ENCODE results near the gene MYCBPAP. TPM values are rescaled to one million over a fixed set of nuclear protein-coding genes. Genes with fewer than 3 reads are reported as not detected.

The MYCBPAP gene
- total and polyA plus RNA-seq, 2 donors (not counting 1 experiment from before 2014, with no cell fraction given), result 0.16 to 3.0 TPM

DNA sequence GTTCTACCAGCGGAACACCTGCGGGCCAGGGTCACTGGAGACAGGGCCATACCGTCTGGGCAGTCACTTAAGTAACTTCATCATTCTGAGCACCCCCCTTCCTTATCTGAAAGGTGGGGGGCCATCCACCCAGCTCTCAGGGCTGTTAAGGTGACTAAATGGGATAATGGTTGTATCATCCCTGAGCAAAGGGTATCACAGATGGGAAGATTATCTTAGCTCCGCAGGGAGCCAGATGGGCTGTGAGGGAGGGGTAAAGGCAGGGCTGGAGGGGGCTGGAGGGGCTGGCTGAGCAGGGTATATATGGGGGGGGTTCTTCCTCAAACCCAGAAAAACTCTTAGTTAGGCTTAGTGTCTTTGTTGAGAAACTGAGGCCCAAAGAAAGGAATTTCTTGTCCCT is 49.4 kb downstream of the MYCBPAP start:
- Histone ChIP-seq H3K27ac (ENCODE audit: insufficient read depth, low read length) (no peak overlapping the region), H3K4me3 (replicated peaks in 1 of 4; ENCODE audit: control extremely low read depth in 1 of 4, insufficient read depth in 1 of 4, low read depth in 3 of 4, low read length in 4 of 4) (no peak overlapping the region), H3K36me3 (ENCODE audit: control insufficient read depth, insufficient read depth, low read length) (peaks cover 2% of the 10 kb centered on the region), H3K79me2 (ENCODE audit: control insufficient read depth, insufficient read depth, low read length) (no peaks in the 10 kb centered on the region), H3K4me2 (ENCODE audit: extremely low read depth, insufficient read depth, low read length) (no peak overlapping the region), H4K20me1 (ENCODE audit: control insufficient read depth, extremely low read depth, insufficient read depth, low read length) (no peaks in the 10 kb centered on the region), H2AFZ (ENCODE audit: low read length) (no peak overlapping the region), H3K4me1 (ENCODE audit: control insufficient read depth, extremely low read depth, insufficient read depth, low read length) (peaks cover 7% of the 10 kb centered on the region), H3K9ac (ENCODE audit: insufficient read depth, low read length) (no peak overlapping the region), H3K9me3 (ENCODE audit: control insufficient read depth, insufficient read depth, low read depth, low read length) (no peaks in the 10 kb centered on the region), H3K27me3 (ENCODE audit: control insufficient read depth, insufficient read depth, low read length) (peaks cover 31% of the 10 kb centered on the region)
- no peak for DNase-seq (ENCODE audit: low read depth in 2 of 2)
- TF ChIP-seq, protein P1, sequence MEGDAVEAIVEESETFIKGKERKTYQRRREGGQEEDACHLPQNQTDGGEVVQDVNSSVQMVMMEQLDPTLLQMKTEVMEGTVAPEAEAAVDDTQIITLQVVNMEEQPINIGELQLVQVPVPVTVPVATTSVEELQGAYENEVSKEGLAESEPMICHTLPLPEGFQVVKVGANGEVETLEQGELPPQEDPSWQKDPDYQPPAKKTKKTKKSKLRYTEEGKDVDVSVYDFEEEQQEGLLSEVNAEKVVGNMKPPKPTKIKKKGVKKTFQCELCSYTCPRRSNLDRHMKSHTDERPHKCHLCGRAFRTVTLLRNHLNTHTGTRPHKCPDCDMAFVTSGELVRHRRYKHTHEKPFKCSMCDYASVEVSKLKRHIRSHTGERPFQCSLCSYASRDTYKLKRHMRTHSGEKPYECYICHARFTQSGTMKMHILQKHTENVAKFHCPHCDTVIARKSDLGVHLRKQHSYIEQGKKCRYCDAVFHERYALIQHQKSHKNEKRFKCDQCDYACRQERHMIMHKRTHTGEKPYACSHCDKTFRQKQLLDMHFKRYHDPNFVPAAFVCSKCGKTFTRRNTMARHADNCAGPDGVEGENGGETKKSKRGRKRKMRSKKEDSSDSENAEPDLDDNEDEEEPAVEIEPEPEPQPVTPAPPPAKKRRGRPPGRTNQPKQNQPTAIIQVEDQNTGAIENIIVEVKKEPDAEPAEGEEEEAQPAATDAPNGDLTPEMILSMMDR (conservative IDR thresholded peaks at IDR 0.05 in 1 of 2, IDR thresholded peaks at IDR 0.05 in 1 of 2; ENCODE audit: low read depth in 1 of 2, low read length in 2 of 2), result no peak
- no peak for TF ChIP-seq EZH2 (IDR thresholded peaks at IDR 0.05; ENCODE audit: low read length, missing control alignments)

DNA sequence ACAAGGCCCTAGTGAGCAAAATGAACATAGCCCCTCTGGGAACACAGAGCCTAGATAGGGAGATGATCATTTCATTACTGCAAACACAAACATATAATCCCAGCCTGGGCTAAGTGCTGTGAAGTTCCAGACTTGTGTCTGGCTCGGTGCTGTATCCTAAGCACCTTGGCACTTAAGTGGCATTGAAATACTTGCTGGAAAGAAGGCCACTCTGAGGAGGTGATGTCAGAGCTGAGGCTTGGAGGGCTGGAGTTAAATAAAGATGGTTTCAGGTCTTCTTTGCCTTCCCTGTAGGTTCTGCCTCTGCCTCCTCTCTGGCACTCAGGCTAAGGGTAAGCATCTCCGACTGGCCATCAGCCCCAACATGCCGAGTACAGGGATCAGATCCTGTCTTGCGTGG is 49.9 kb downstream of the MYCBPAP start:
- peaks cover 7% of the 10 kb centered on the region for H3K4me1 ChIP-seq (ENCODE audit: control insufficient read depth, extremely low read depth, insufficient read depth, low read length)
- peaks cover 35% of the 10 kb centered on the region for H3K27me3 ChIP-seq (ENCODE audit: control insufficient read depth, insufficient read depth, low read length)
- no peaks in the 10 kb centered on the region for H3K79me2 ChIP-seq (ENCODE audit: control insufficient read depth, insufficient read depth, low read length)
- no peak overlapping the region for H3K4me3 ChIP-seq (replicated peaks in 1 of 4; ENCODE audit: control extremely low read depth in 1 of 4, insufficient read depth in 1 of 4, low read depth in 3 of 4, low read length in 4 of 4)
- no peak overlapping the region for H3K27ac ChIP-seq (ENCODE audit: insufficient read depth, low read length)
- no peaks in the 10 kb centered on the region for H4K20me1 ChIP-seq (ENCODE audit: control insufficient read depth, extremely low read depth, insufficient read depth, low read length)
- no peak for DNase-seq (ENCODE audit: low read depth in 2 of 2)
- H3K9me3 ChIP-seq (ENCODE audit: control insufficient read depth, insufficient read depth, low read depth, low read length), result no peaks in the 10 kb centered on the region
- H3K4me2 ChIP-seq (ENCODE audit: extremely low read depth, insufficient read depth, low read length), result no peak overlapping the region
- TF ChIP-seq, protein P1 (conservative IDR thresholded peaks at IDR 0.05 in 1 of 2, IDR thresholded peaks at IDR 0.05 in 1 of 2; ENCODE audit: low read depth in 1 of 2, low read length in 2 of 2), result no peak
- no peak for TF ChIP-seq EZH2 (IDR thresholded peaks at IDR 0.05; ENCODE audit: low read length, missing control alignments)
- no peak overlapping the region for H3K9ac ChIP-seq (ENCODE audit: insufficient read depth, low read length)
- H2AFZ ChIP-seq (ENCODE audit: low read length), result no peak overlapping the region
- H3K36me3 ChIP-seq (ENCODE audit: control insufficient read depth, insufficient read depth, low read length), result peaks cover 2% of the 10 kb centered on the region

DNA sequence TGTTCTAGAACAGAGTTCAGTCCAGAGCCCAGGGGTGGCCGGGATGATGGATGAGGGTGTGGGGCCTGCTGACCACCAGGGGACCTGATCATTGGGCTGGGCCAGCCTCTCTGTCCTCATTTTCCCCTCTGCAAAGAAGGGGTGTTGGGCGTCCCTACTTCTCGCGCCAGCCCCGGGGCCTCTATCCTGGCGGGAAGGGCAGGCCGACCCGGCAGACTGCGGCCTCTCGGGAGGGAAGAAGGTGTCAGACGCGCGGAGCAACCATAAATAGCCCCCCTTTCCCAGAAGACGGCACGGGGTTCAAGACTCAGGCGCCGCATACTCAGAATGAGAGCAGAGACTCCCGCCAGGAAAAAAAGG is 50.3 kb downstream of the MYCBPAP start:
- no peak for DNase-seq (ENCODE audit: low read depth in 2 of 2)
- H3K36me3 ChIP-seq (ENCODE audit: control insufficient read depth, insufficient read depth, low read length), result peaks cover 2% of the 10 kb centered on the region
- H3K27me3 ChIP-seq (ENCODE audit: control insufficient read depth, insufficient read depth, low read length), result peaks cover 40% of the 10 kb centered on the region
- no peak overlapping the region for H3K27ac ChIP-seq (ENCODE audit: insufficient read depth, low read length)
- no peaks in the 10 kb centered on the region for H3K9me3 ChIP-seq (ENCODE audit: control insufficient read depth, insufficient read depth, low read depth, low read length)
- peaks cover 7% of the 10 kb centered on the region for H3K4me1 ChIP-seq (ENCODE audit: control insufficient read depth, extremely low read depth, insufficient read depth, low read length)
- no peak overlapping the region for H3K4me2 ChIP-seq (ENCODE audit: extremely low read depth, insufficient read depth, low read length)
- H4K20me1 ChIP-seq (ENCODE audit: control insufficient read depth, extremely low read depth, insufficient read depth, low read length), result no peaks in the 10 kb centered on the region
- H2AFZ ChIP-seq (ENCODE audit: low read length), result no peak overlapping the region
- H3K4me3 ChIP-seq (replicated peaks in 1 of 4; ENCODE audit: control extremely low read depth in 1 of 4, insufficient read depth in 1 of 4, low read depth in 3 of 4, low read length in 4 of 4), result no peak overlapping the region
- H3K79me2 ChIP-seq (ENCODE audit: control insufficient read depth, insufficient read depth, low read length), result no peaks in the 10 kb centered on the region
- H3K9ac ChIP-seq (ENCODE audit: insufficient read depth, low read length), result no peak overlapping the region
- TF ChIP-seq, protein P1 (conservative IDR thresholded peaks at IDR 0.05 in 1 of 2, IDR thresholded peaks at IDR 0.05 in 1 of 2; ENCODE audit: low read depth in 1 of 2, low read length in 2 of 2), result no peak
- no peak for TF ChIP-seq EZH2 (IDR thresholded peaks at IDR 0.05; ENCODE audit: low read length, missing control alignments)
